GM18519 (cell line): ENCODE data around the gene GSAP.
A peak's percentile ranks its signal among the peaks of the same experiment; 100 is the strongest.
"Not testable (repeated sequence)": the region's sequence is repeated elsewhere in the genome, so short reads cannot be mapped to it uniquely, and the experiment has no call there.

ENCODE experiments used
- ATAC-seq: cut with Tn5 transposase; IDR thresholded peaks from one replicate; pipeline ENCODE4 v1.9.1; 2021; ENCODE audit warnings: mild to moderate bottlenecking, moderate library complexity; ENCODE audit not compliant: unreplicated experiment, low FRiP score

The GSAP gene

DNA sequence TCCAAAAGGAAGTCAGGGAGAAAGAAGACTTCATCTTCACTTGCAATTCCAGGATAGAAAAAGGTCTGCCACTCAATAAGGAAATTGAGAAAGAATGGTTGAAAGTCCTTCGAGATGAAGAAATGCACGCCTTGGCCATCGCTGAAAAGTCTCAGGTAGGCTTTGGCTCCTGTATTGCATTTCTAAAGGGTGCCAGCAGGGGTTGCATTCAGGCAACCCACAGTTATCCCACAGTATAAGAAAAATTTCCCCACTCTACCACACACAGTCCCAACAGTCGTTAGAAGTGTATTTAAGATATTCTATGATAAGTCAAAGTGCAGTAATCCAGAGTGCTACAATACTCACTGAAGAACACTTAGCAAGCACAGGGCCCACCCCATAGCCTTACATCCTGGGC, 123.1 kb downstream of the GSAP start:
- no peak for ATAC-seq

DNA sequence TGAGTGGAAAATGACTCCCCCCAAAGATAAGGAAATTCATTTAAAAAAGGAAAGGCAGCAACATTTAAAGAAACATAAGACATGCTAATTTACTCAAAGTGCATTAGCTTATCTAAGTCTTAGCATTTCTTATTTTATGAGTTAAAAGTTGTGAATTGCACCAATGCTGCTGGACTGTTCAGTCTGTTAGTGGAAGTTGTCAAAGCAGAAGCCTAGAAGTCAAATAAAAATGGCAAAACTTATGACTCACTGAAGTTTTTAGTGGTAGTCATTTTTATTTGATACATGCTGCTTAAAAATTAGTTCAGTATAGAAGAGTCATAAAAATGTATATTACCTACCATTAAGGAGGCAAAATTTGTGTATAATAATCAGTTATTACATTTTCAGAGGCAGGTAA, 125.7 kb downstream of the GSAP start:
- no peak for ATAC-seq

DNA sequence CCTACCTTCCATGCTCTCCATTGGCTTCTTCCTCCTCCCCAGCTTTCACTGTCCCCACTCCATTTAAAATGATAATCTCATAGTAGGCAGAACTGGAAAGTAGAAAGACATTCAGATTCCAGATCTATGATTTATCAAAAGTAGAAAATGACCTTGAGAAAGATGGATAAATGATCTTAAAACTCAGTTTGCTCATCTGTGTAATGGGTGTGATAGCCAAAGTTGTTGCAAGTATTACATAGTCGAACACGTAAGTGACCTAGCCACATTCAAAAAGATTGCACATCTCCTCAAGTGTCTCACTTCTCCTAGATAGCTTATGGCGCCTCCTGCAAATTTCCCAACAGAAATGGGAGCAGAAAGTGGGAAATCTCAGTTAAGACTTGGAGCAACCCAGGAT, 126.8 kb downstream of the GSAP start:
- no peak for ATAC-seq

DNA sequence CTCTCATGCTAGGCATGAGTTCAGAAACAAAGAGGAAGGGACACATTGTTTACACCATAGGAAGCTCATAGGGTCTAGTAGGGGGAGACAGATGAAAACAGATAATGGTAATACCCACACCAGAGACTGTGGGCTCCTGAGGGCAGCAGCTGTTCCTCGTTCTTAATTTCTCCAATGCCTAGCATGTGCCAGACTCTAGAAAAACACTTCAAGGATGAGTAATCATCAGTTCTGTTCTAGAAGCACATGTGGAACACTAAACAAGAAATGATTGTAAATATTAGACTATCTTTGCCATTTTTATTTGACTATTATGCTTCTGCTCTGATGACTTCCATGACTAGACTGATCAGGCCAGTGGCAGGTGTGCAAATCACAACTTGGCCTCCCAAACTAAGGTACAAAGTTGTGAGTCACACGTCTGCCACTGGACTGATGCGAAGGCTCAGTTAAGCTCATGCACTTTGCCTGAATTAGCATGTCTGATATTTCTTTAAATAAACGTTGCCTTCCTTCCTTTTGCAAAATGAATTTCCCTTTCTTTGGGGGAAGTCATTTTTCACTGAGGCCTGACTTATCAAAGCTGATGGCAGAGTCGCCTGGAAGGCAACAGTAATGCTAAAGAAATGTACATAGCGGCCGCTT, 127.4 kb downstream of the GSAP start:
- no peak for ATAC-seq

DNA sequence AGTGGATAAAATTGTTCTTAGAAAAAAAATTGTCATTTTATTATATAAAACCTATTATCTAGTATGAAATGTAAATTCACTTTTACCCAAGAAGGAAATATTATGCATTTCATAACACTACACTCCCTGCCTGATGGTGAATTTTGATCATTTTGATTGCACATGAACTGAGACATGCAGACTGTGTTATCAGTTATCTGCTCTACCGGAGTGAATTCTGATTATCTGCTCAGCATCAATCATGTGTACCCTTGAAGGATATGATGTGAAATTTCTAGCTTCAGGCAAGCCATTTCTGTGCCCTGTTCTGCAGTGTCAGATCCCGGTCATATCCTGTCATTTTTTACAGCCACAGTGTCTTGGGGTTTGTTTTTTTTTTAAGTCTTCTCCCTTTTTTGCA, 131.5 kb downstream of the GSAP start:
- ATAC-seq: no peak

DNA sequence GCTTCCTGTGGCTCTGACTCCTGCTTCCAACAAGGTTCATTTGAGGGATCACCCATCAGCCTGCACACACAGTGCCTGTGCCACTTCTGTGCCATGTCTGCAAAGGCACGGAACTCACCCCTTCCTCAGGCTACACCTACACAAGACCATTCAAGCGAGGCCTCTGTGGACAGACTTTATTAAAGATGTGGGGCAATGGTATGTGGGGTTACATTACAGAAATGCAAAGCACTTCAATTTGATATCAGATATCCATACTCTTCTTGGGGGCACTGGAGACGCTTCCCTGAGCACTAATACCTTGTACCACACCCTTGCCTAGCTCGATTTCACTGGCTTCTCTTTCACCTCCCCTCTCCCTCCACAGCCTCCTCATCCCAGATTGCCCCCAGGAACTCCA, 132.1 kb downstream of the GSAP start:
- ATAC-seq: no peak

DNA sequence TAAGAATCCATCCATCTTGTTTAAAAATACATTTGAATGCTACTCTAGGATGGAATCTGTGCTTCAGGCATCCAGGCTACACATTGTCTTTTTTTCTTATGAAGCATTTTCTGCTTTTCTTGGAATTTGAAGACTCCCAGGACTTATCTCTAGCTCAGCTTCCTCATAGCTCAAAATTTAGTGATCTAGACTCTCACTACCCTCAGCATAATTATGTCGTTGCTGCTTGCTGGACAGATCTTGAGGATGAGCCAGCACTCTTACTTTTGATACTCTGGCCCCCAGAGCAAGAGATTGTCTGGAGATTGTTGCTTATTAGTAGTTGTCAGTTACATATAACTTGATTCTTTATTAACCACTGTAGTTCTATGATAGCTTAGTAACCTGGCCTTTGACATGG, 133.3 kb downstream of the GSAP start:
- no peak for ATAC-seq

DNA sequence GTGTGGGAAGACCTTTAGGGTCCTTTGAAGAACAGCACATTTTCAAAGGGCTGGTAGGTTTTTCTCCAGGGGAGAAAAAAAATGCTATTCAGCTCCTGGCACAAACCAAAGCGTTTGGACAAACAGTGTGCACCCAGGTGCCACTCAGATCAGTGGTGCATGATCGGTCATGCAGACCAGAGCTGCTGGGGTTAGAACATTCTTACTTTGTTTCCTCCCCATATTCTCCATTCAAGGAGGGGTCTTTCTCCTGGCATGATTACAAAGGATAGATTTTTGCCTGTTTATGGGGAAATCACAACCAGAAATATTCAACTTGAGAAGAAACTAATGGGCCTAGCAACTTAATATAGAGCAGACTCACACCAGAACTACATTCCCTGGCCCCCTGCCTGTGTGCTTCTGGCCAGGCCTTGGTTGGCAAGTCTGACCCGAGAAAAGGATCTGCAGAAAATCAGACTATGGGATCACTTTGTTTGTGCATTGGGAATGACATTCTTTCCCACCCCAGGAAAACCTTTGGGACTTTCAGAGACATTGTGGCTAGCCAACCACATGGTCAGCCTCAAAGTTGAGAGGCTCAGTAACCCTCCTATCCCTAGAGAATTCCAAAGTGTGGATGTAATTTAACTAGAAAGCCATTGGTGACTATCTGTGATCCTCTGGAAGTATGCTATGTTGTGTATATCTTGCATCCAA, 134.2 kb downstream of the GSAP start:
- no peak for ATAC-seq

DNA sequence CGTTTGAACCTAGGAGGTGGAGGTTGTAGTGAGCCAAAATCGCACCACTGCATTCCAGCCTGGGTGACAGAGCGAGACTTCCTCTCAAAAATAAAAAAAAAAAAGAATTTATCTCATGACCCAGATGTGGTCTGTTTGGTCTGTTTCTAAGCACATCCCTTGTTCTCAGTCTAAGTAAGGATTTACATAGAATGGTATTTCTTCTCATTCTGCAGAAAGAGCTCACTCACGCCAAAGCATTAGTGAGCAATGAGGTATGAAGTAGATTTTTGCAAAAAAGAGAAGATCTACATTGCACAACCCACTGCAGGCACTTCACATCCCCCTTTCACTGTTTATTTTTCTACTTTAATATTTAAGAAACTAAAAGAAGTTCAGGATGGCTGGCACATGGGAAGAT, 140.0 kb downstream of the GSAP start:
- ATAC-seq: no peak

DNA sequence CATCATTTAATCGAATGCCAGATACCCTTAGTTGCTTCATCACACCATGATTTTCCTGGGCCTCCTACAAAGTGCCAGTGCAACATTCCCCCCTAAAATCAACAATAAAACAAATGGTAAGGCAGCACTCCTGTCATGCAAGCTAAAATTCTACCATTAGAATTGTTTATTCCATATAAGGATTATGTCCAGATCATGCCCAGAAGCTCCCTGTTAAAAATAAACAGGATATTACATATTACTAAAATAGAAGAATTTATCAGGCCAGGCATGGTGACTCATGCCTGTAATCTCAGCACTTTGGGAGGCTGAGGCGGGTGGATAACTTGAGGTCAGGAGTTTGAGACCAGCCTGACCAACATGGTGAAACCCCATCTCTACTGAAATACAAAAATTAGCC, 140.5 kb downstream of the GSAP start:
- ATAC-seq: not testable (repeated sequence)

DNA sequence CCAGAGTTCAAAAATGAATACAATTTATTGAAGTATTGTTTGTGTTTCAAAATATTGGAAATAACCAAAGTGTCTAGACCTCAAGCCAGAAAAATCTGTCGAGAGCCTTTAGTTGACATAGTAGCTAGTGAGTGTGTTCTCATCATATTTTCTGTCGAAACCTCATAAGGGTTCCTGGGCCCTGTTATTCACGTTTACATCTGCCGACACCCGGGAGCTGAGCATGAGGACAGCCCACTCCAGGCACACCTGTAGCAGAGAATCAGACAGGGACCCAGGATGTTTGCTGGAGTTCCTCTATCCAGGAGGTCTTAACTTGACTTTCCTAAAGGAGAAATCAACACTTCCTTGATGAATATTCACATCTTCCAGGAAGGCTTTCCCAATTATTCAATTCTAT, 144.4 kb downstream of the GSAP start:
- ATAC-seq: no peak

DNA sequence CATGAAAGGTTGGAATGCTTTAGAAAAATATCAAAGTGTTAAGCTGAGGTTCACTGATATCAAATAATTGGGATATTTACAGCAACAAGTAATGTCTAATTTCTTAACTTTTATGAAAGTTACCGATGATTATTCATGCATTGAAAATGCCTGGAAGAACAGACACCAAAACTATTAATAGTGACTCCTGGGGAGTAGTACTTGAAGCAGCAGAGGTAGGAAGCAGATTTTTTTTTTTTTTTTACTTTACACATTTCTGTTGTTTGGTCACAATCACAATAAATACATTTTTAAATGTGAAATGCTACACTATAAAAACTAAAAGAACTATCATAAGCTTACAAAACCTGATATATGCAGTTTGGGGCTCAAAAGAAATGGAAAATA, 146.1 kb downstream of the GSAP start:
- ATAC-seq: no peak

DNA sequence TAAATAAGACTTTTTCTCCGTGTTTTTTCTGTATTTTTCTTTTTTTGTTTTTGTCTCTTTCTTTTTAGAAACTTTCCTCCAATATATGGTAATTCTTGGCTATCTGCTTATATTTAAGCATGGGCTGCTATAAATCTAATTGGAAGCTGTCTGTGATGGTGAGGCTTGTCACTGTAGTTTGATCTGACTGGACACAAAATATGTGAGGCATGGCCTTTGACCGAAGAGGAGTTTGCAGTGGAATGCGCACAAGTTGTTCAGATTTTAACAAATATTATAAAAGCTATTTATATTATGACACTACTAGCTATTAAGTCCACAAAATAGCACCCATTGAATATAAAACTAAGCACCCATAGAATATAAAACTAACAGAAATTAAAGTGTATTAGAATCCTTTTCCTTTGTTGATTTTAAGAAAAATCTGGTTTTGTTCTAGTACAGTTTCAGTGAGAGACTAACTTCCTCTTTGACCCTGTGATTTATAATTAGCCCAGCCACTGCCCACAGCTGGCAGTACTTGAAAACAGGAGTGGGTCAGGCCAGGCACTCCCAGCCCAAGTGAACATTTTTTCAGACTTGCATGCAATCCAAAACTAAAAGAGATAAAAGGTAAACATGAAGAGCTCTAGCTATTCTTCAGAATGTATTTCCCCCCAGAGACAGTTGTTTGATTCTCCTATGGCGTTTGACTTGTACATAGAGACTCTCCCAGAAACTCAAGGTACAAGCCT, 146.6 kb downstream of the GSAP start:
- no peak for ATAC-seq

DNA sequence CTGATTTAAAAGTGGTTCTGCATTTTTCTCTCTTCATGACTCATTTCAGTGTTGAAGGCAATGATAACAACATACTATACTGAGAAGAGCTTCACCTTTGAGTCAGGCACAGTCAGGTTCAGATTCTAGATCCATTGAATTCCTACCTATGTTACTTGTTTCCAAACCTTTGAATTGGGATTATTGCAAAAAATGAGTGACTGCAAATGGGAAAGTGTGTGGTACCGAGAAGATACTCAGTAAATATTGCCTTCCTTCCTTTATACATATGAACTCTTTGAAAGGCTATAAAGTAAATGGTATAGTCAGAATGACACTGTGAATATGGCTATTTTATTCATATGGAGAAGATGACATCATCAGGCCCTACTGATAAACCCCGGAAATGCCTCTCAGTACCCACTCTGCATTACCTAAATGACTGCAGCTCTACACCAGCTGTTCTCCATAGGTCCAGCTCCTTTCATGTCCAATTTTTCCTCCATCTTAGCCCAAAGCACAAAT, 149.8 kb downstream of the GSAP start:
- peak; percentile 93 for ATAC-seq

DNA sequence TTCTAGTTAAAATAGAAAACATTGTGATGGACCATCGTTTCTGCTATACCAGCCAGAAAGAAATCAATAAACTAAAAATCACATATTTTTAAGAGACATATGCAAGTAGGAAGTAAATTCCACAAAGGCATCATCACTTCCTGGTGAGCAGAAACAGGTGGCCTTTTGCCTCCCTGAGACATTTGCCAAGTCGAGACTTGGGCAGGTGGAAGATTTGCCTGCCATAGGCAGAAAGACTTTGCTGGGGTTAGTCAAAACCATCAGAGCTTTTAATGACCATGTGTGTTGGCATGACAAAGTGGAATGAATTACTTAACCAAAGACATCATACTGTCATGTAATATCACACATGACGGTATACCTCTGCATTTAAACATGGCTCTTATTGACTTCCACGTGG, 150.5 kb downstream of the GSAP start:
- ATAC-seq: no peak

DNA sequence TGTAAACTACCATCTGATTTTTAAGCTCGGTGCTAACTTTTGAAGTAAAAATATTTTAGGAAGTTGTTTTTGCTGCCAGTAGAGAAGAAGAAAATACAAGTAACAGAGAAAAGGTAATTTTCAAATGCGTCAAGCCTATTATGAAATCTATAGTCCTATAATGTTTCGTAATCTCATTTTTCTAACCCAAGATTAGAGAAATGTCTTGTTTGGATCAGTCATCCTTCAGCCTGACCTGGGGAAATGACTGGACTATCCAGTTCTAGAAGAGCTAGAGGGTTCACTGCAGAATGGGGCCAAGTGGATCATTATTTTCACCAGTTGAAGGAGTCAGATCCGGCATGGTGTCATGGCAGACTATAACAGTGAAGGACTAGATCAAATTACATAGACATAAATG, 153.8 kb downstream of the GSAP start:
- no peak for ATAC-seq
